ENCODE data around the gene RMI2. TPM values are rescaled to one million over a fixed set of nuclear protein-coding genes. Genes with fewer than 3 reads are reported as not detected.

The RMI2 gene
- total RNA-seq = 12.0 and 16.0 TPM in 2 replicates

GRCh38 chr16:11345040-11345862, at the start of gene RMI2:
RMI2 (plus strand) TSS chr16:11345459; CDS start chr16:11345472, 13 bp downstream.

Other genes with a start within 250 kb of the RMI2 start
- gene SOCS1, start 89.3 kb upstream of the RMI2 start, total RNA-seq = 10.6 and 11.1 TPM in 2 replicates
- not detected in 2 replicates for gene TNP2, start 76.1 kb upstream of the RMI2 start, total RNA-seq
- gene PRM3, start 71.8 kb upstream of the RMI2 start, total RNA-seq = not detected in 2 replicates
- not detected in 2 replicates for gene PRM2, start 69.0 kb upstream of the RMI2 start, total RNA-seq
- gene PRM1, start 64.1 kb upstream of the RMI2 start, total RNA-seq = not detected in 2 replicates
- 68.3 and 71.9 TPM in 2 replicates for gene LITAF, start 241.5 kb downstream of the RMI2 start, total RNA-seq

Data from bronchus fibroblast of lung (primary cell).